ENCODE results near the gene MEPE. TPM values are rescaled to one million over a fixed set of nuclear protein-coding genes. Genes with fewer than 3 reads are reported as not detected.

MEPE gene
- total RNA-seq, 1 experiment from 2014 or later, result not detected

DNA sequence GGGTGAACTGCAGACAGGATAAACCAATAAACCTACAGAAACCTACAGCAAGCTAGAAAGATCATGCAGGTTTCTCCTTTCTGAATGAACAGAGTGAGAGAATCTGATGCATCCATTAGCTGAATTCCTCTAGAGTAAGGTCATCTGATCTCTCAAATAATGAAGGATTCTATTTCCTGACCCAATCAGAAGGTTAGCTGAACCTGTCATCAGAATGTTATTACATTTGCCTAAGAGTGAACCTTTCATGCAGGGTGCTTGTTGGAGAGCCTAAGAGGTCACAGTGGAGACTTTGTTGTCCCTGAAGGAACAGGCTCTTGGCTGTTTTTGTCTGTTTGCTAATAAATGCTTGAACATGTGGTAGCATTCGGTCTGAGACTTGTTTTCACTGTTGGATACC lies 24.0 kb downstream of the MEPE start:
- DNase-seq (ENCODE audit: low read depth, low spot score) (no peak), ATAC-seq (no peak)
- in situ Hi-C loops (cut with HindIII; ENCODE audit: low pct_unique_long_range_greater_than_20kb, low sequenced_read_pairs) (no loop called here), intact Hi-C loops (cut with micrococcal nuclease; ENCODE audit: unreplicated experiment) (no loop called here)
- Histone ChIP-seq H3K27me3 (ENCODE audit: control insufficient read depth, insufficient read depth, low read length) (no peaks in the 10 kb centered on the region; the same call in 1 of the 2 replicates), H3K4me1 (ENCODE audit: control insufficient read depth, insufficient read depth, low read length) (no peaks in the 10 kb centered on the region), H3K36me3 (ENCODE audit: control insufficient read depth, insufficient read depth, low read length) (no peaks in the 10 kb centered on the region), H3K9me3 (ENCODE audit: control insufficient read depth, insufficient read depth, low read depth, low read length) (no peaks in the 10 kb centered on the region), H3K4me3 (ENCODE audit: low read depth in 2 of 2, low read length in 2 of 2) (no peak overlapping the region), H3K27ac (ENCODE audit: low read length) (no peak overlapping the region)
- POLR2A ChIA-PET, result no interaction called here
- no TSS peak for BruUV-seq (replicated peaks)
- no peak for TF ChIP-seq POLR2AphosphoS5 (IDR thresholded peaks at IDR 0.05; ENCODE audit: low read depth, low read length)
- TF ChIP-seq, protein P1, sequence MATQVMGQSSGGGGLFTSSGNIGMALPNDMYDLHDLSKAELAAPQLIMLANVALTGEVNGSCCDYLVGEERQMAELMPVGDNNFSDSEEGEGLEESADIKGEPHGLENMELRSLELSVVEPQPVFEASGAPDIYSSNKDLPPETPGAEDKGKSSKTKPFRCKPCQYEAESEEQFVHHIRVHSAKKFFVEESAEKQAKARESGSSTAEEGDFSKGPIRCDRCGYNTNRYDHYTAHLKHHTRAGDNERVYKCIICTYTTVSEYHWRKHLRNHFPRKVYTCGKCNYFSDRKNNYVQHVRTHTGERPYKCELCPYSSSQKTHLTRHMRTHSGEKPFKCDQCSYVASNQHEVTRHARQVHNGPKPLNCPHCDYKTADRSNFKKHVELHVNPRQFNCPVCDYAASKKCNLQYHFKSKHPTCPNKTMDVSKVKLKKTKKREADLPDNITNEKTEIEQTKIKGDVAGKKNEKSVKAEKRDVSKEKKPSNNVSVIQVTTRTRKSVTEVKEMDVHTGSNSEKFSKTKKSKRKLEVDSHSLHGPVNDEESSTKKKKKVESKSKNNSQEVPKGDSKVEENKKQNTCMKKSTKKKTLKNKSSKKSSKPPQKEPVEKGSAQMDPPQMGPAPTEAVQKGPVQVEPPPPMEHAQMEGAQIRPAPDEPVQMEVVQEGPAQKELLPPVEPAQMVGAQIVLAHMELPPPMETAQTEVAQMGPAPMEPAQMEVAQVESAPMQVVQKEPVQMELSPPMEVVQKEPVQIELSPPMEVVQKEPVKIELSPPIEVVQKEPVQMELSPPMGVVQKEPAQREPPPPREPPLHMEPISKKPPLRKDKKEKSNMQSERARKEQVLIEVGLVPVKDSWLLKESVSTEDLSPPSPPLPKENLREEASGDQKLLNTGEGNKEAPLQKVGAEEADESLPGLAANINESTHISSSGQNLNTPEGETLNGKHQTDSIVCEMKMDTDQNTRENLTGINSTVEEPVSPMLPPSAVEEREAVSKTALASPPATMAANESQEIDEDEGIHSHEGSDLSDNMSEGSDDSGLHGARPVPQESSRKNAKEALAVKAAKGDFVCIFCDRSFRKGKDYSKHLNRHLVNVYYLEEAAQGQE (IDR thresholded peaks at IDR 0.05; ENCODE audit: insufficient read depth in 1 of 2, low read depth in 2 of 2, low read length in 1 of 2), result no peak
- no peak for TF ChIP-seq SIN3A (IDR thresholded peaks at IDR 0.05; ENCODE audit: borderline replicate concordance, insufficient read depth, low read depth, low read length)
- TF ChIP-seq, protein P2, sequence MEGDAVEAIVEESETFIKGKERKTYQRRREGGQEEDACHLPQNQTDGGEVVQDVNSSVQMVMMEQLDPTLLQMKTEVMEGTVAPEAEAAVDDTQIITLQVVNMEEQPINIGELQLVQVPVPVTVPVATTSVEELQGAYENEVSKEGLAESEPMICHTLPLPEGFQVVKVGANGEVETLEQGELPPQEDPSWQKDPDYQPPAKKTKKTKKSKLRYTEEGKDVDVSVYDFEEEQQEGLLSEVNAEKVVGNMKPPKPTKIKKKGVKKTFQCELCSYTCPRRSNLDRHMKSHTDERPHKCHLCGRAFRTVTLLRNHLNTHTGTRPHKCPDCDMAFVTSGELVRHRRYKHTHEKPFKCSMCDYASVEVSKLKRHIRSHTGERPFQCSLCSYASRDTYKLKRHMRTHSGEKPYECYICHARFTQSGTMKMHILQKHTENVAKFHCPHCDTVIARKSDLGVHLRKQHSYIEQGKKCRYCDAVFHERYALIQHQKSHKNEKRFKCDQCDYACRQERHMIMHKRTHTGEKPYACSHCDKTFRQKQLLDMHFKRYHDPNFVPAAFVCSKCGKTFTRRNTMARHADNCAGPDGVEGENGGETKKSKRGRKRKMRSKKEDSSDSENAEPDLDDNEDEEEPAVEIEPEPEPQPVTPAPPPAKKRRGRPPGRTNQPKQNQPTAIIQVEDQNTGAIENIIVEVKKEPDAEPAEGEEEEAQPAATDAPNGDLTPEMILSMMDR (IDR thresholded peaks at IDR 0.05), result no peak
- TF ChIP-seq TCF7L2 (IDR thresholded peaks at IDR 0.05; ENCODE audit: low read depth, low read length), result no peak
- CTCF ChIA-PET, result no interaction called here

DNA sequence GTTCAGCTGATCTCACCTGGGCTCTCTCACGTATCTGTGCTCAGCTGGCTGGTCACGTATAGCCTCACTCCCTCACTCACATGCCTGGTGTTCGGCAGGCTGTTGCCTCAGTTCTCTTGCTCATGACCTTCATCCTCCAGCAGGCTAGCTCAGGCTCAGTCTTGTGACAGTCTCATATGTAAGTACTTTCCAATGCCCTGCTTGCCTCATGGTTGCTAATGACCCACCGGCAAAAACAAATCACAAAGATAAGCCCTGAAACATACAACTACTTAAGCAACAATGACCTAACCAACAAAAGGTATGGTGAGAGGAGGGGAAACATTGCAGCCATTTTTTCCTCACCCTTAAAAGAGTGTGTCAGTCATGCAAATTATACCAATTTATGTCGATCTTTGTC lies 25.0 kb downstream of the MEPE start:
- DNase-seq (ENCODE audit: low read depth, low spot score), result no peak
- Histone ChIP-seq H3K36me3 (ENCODE audit: control insufficient read depth, insufficient read depth, low read length) (no peaks in the 10 kb centered on the region), H3K27ac (ENCODE audit: low read length) (no peak overlapping the region), H3K4me1 (ENCODE audit: control insufficient read depth, insufficient read depth, low read length) (no peaks in the 10 kb centered on the region), H3K4me3 (ENCODE audit: low read depth in 2 of 2, low read length in 2 of 2) (no peak overlapping the region), H3K9me3 (ENCODE audit: control insufficient read depth, insufficient read depth, low read depth, low read length) (no peaks in the 10 kb centered on the region), H3K27me3 (ENCODE audit: control insufficient read depth, insufficient read depth, low read length) (no peaks in the 10 kb centered on the region; the same call in 1 of the 2 replicates)
- TF ChIP-seq, protein P2 (IDR thresholded peaks at IDR 0.05), result no peak
- TF ChIP-seq POLR2AphosphoS5 (IDR thresholded peaks at IDR 0.05; ENCODE audit: low read depth, low read length) (no peak), SIN3A (IDR thresholded peaks at IDR 0.05; ENCODE audit: borderline replicate concordance, insufficient read depth, low read depth, low read length) (no peak), TCF7L2 (IDR thresholded peaks at IDR 0.05; ENCODE audit: low read depth, low read length) (no peak)
- TF ChIP-seq, protein P1 (IDR thresholded peaks at IDR 0.05; ENCODE audit: insufficient read depth in 1 of 2, low read depth in 2 of 2, low read length in 1 of 2), result no peak
- POLR2A ChIA-PET, result no interaction called here
- ATAC-seq, result no peak
- intact Hi-C loops (cut with micrococcal nuclease; ENCODE audit: unreplicated experiment) (no loop called here), in situ Hi-C loops (cut with HindIII; ENCODE audit: low pct_unique_long_range_greater_than_20kb, low sequenced_read_pairs) (no loop called here)
- CTCF ChIA-PET, result no interaction called here
- no TSS peak for BruUV-seq (replicated peaks)

Measured in Panc1 (cell line).